HFF-Myc (cell line): Measurements from ENCODE around the gene CAPNS2.

ENCODE experiments used
- DNase-seq: peaks from one replicate; pipeline ENCODE4 v3.0.0-alpha.2; 2011; ENCODE audit warnings: low read depth; ENCODE audit errors: extremely low read depth
- H3K4me3 ChIP-seq: replicated peaks from 2 replicates; pipeline ENCODE4 v1.5.1; 2011; ENCODE audit warnings: low read depth, mild to moderate bottlenecking, control low read depth, low read length
- CTCF ChIP-seq: IDR thresholded peaks from 2 replicates; pipeline ENCODE4 v1.5.1; 2012; ENCODE audit warnings: mild to moderate bottlenecking, low read depth, low read length, control low read depth; ENCODE audit errors: missing control alignments

CAPNS2 gene

GRCh38 chr16:55566432-55567175 is at the start of gene CAPNS2:
TSS of gene CAPNS2 (plus strand) at chr16:55566684. CDS start at chr16:55566757, 73 bp downstream.
- DNase-seq = no peak
- TF ChIP-seq CTCF = no peak
- H3K4me3 ChIP-seq = no peak within 1 kb of the TSS

GRCh38 chr16:55521792-55522191 is 44.7 kb upstream of the CAPNS2 start:
- no peak for DNase-seq
- H3K4me3 ChIP-seq = no peak overlapping the region
- TF ChIP-seq CTCF = no peak

GRCh38 chr16:55526441-55526840 is 40.0 kb upstream of the CAPNS2 start:
- no peak for DNase-seq
- H3K4me3 ChIP-seq = no peak overlapping the region
- no peak for TF ChIP-seq CTCF

- no peak overlapping the region for H3K4me3 ChIP-seq
- DNase-seq = no peak
- no peak for TF ChIP-seq CTCF
Observed at GRCh38 chr16:55527885-55528284, 38.6 kb upstream of the CAPNS2 start.

- DNase-seq = peak; percentile 29
- no peak for TF ChIP-seq CTCF
- no peak overlapping the region for H3K4me3 ChIP-seq
Observed at GRCh38 chr16:55529018-55529417, 37.5 kb upstream of the CAPNS2 start.

GRCh38 chr16:55530316-55530856 is 36.1 kb upstream of the CAPNS2 start:
- DNase-seq = no peak
- no peak for TF ChIP-seq CTCF
- no peak overlapping the region for H3K4me3 ChIP-seq
